ENCODE results near the gene ANXA11. TPM values are rescaled to one million over a fixed set of nuclear protein-coding genes. Genes with fewer than 3 reads are reported as not detected.
A peak's percentile ranks its signal among the peaks of the same experiment; 100 is the strongest.

ANXA11 gene
- total and polyA plus RNA-seq, 2 experiments from 2014 or later, result 80.2 to 112 TPM

GRCh38 chr10:80186364-80187012, 18.8 kb downstream of the ANXA11 start:
- H3K4me3 ChIP-seq, result no peak overlapping the region
- no peaks in the 10 kb centered on the region for H3K27me3 ChIP-seq
- H3K9me3 ChIP-seq (ENCODE audit: low read depth), result no peaks in the 10 kb centered on the region
- no peak for TF ChIP-seq CTCF (IDR thresholded peaks at IDR 0.05; ENCODE audit: low read depth, low read length)
- H3K36me3 ChIP-seq, result no peaks in the 10 kb centered on the region
- no peaks in the 10 kb centered on the region for H3K4me1 ChIP-seq (ENCODE audit: low read depth)
- H3K27ac ChIP-seq, result no peak overlapping the region
- no peak for DNase-seq (ENCODE audit: low read depth in 1 of 2, low spot score in 1 of 2)

- Histone ChIP-seq H3K9me3 (ENCODE audit: low read depth) (no peaks in the 10 kb centered on the region), H3K4me3 (no peak overlapping the region), H3K27me3 (no peaks in the 10 kb centered on the region), H3K27ac (no peak overlapping the region), H3K36me3 (no peaks in the 10 kb centered on the region), H3K4me1 (ENCODE audit: low read depth) (no peaks in the 10 kb centered on the region)
- no peak for TF ChIP-seq CTCF (IDR thresholded peaks at IDR 0.05; ENCODE audit: low read depth, low read length)
- DNase-seq (ENCODE audit: low read depth in 1 of 2, low spot score in 1 of 2), result peak in 1 of 2 donors; percentile 42
These were observed 19.6 kb downstream of the ANXA11 start for GRCh38 chr10:80185578-80186299.

- no peaks in the 10 kb centered on the region for H3K4me1 ChIP-seq (ENCODE audit: low read depth)
- TF ChIP-seq CTCF (IDR thresholded peaks at IDR 0.05; ENCODE audit: low read depth, low read length), result no peak
- H3K36me3 ChIP-seq, result no peaks in the 10 kb centered on the region
- H3K9me3 ChIP-seq (ENCODE audit: low read depth), result no peaks in the 10 kb centered on the region
- H3K27ac ChIP-seq, result no peak overlapping the region
- H3K4me3 ChIP-seq, result no peak overlapping the region
- no peaks in the 10 kb centered on the region for H3K27me3 ChIP-seq
- no peak for DNase-seq (ENCODE audit: low read depth in 1 of 2, low spot score in 1 of 2)
These were observed 21.0 kb downstream of the ANXA11 start for GRCh38 chr10:80184291-80184690.

DNA sequence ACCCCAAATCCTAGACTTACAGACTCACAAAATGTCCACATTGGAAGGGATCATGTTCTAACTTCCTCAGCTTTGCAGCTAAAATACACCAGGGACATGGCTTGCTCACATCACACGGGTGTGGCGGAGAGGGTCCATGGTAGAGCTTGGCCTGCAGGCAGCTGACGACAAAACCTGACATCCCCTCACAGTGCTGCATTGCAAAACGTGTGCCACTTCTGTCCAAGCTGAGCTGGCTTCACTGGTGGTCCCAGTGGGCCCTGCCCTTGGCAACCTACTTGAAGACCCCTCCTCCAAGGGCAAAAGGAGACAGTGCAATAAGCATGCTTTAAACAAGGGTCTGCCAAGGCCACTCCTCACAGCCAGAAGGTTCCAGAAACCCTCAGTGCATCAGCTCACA, 21.9 kb downstream of the ANXA11 start:
- Histone ChIP-seq H3K27ac (no peak overlapping the region), H3K9me3 (ENCODE audit: low read depth) (no peaks in the 10 kb centered on the region), H3K4me1 (ENCODE audit: low read depth) (no peaks in the 10 kb centered on the region), H3K4me3 (no peak overlapping the region), H3K36me3 (no peaks in the 10 kb centered on the region), H3K27me3 (no peaks in the 10 kb centered on the region)
- TF ChIP-seq CTCF (IDR thresholded peaks at IDR 0.05; ENCODE audit: low read depth, low read length), result no peak
- DNase-seq (ENCODE audit: low read depth in 1 of 2, low spot score in 1 of 2), result no peak

GRCh38 chr10:80182986-80183385, 22.4 kb downstream of the ANXA11 start:
- Histone ChIP-seq H3K4me1 (ENCODE audit: low read depth) (no peaks in the 10 kb centered on the region), H3K4me3 (no peak overlapping the region), H3K36me3 (no peaks in the 10 kb centered on the region), H3K27me3 (no peaks in the 10 kb centered on the region), H3K9me3 (ENCODE audit: low read depth) (no peaks in the 10 kb centered on the region), H3K27ac (no peak overlapping the region)
- DNase-seq (ENCODE audit: low read depth in 1 of 2, low spot score in 1 of 2), result no peak
- TF ChIP-seq CTCF (IDR thresholded peaks at IDR 0.05; ENCODE audit: low read depth, low read length), result no peak
